HG02763 (cell line): Measurements from ENCODE around the gene LRP1B.
"Not testable (repeated sequence)": the region's sequence is repeated elsewhere in the genome, so short reads cannot be mapped to it uniquely, and the experiment has no call there.

Experiments used
- ATAC-seq: cut with Tn5 transposase; IDR thresholded peaks from one replicate; pipeline ENCODE4 v1.9.1; 2021; ENCODE audit warnings: mild to moderate bottlenecking, moderate library complexity; ENCODE audit not compliant: unreplicated experiment

LRP1B gene

GRCh38 chr2:142104134-142104758, 26.6 kb downstream of the LRP1B start:
- no peak for ATAC-seq

- no peak for ATAC-seq
Observed at GRCh38 chr2:142100970-142101369, 29.8 kb downstream of the LRP1B start.

DNA sequence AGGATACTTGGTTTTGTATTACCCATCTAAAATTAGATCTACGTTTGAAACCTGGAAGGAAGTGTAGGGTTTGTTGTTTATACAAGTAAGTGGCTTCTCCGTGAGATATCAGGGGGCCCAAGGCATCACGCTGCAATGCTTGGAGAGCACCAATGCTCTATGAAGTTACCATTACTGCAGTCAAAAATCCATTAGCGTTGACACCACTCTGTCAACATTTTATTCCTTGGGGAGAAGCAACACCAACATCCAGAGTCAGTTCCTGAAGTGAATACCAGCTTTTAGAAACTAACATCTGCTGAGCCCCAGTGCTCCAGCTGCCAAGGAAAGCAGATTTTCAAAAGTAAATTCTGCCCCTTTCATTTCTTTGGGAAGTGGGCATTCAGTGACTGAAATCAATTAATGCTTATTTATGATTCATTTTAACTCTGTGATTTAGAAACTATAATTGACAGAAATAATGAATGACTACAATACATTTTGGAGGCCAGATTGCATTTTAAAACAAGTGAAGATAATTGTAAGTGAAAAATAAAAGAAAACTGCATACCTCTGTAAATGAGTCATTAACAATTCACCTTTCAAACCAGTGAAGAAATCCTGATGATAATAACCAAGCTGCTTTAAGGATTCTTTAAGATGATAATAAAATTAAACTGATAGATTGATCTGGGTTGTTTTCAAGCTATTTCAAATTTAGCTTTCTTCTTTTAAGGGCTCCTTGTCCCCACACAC, 30.5 kb downstream of the LRP1B start:
- no peak for ATAC-seq

DNA sequence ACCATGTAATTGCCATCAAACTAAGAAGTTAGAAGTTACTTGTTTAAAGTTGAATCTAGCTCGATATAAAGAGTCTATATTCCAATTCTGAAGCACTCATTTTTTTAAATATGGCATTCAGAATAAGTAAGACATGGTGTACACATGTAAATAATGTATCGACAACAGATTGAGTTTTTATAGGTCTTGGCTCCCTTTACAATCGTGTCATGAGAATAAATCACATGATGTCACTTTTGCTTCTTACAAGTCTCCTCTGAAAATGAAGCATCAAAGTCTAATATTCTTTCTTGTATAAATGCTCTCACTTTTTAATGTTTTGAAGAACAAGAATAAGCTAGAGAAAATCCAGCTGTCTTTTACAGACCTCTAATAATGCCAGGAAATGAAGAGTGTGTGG, 33.1 kb downstream of the LRP1B start:
- no peak for ATAC-seq

GRCh38 chr2:142095647-142096046, 35.2 kb downstream of the LRP1B start:
- no peak for ATAC-seq

GRCh38 chr2:142094233-142094632, 36.6 kb downstream of the LRP1B start:
- no peak for ATAC-seq

- no peak for ATAC-seq
Observed at GRCh38 chr2:142088058-142088568, 42.7 kb downstream of the LRP1B start.

DNA sequence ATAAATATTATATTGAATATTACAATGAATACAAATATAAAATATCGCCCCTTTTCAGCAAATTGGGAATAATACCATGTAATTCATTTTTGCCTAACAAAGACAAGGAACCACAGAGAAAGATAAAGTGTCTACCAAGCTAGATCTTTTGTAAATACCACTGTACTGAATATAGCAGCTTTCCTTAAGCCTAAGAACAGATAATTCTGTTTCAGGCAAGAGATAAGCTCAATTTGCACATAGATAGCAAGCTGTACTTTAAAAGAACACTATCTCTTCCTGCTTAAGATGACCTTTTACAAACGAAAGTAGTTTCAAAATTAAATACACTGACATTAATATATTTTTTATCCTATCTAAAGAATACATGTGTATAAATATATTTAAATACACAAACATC, 43.2 kb downstream of the LRP1B start:
- not testable (repeated sequence) for ATAC-seq

DNA sequence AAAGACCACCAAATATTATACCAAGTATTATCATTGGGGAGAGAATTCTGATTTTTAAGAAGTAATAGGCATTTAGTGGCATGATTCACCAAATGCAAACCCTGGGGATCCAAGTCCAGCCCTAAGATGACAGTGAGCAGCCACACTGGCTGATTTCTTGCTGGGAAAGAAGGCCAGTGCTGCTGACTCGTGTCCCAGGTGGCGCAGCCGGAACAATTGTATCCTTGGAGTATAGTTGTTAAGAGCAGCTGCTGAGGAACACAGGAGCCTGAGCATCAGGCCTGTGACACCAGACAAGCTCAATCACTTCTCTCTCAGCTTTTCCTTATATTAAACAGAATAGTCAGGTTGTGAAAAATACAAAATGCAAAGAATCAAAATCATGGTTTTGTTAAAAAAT, 48.4 kb downstream of the LRP1B start:
- no peak for ATAC-seq

DNA sequence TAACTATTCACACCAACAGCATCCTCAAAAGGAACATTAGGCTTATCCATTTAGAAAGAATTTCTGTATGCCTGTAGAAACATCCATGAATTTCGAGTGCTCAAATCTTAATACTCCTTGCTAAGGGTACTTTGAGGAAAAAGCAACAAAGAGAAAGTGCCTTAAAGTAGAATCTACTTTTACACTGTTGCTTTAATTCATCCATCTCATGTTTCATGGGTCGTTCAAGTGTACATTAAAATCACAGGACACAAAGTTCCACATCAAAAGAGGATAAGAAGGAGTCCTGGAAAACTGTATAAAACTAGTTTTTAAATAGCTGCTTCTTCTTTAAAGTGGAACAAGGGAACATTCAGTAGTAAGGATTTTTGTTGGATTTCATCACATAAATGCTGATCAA, 54.5 kb downstream of the LRP1B start:
- ATAC-seq, result no peak

DNA sequence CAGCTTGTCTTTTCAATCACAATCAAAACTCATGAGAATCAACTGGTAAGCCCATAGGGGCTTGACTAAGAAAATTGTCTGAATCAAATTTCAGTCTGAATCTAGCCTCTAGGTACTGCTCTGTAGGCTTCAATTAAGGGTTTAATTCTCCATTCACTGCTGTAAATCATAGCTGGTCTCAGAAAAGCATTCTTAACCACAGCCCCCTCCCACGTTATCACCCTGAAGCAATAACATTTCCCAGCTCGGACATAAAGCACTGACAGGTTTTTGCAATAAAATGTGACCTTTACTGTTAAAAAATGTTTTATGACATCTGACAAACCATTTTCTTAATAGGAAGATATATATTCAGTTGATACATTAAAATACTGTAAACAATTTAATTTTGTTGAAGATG, 55.0 kb downstream of the LRP1B start:
- ATAC-seq, result no peak

DNA sequence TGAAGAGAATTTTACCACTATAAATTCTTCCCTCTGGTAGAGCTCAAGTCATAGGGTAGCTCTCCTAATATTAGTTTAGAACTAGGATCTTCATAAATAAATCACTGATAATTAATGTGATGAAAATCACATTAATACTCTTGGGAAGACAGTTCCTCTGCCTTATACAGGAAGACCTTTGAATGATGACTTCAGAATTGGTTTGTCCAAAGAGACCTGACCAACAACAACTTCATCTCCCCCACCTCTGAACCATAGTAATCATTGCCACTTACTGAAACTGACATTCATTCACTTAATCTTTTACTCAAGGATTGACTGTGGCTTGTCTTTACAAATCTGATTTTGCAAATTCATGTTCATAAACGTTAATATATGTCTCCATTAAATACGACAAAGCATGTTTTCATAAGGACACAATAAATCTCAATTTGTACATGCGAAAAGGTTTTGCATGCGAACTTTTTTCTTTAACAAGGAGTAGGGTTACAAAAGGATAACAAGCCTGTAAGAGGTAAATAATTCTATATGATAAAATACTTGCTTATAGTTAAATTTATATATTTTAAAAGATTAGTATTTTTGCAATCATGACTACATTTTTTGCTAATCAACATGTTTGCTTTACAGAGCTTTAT, 61.4 kb downstream of the LRP1B start:
- no peak for ATAC-seq

GRCh38 chr2:142065700-142066099, 65.1 kb downstream of the LRP1B start:
- ATAC-seq, result no peak

DNA sequence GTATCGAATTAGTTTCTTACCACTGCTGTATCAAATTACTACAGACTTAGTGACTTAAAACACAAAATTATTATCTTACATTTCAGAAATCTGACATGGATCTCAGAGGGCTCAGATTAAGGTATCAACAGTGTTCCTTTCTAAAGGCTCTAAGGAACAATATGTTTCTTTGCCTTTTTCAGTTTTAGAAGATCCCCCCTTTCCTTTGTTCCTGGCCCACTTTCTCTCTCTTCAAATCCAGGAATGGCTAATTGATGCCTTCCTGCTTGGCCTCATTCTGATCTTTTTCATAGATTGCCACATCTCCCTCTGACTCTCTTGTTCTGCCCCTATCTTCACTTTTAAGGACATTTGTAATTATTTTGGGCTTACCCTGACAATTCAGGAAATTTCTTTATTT, 65.7 kb downstream of the LRP1B start:
- no peak for ATAC-seq

DNA sequence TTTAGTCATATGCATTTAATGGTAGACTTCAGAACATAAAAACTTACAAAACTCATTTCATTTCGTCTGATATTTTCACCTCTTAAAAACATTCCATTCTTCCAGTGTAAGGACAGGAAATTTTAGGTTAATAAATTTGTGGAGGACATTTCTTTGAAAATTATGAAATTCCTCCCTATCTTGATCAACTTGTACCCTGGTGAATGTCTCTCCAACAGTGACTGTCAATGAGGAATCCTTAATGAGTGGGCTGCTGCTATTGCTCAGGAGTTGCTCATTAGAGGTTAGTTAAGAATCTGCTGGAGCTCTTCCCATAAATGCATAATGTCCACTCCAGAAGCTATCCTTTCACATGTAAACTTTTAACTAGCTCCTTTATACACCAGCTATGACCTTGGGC, 69.1 kb downstream of the LRP1B start:
- no peak for ATAC-seq

DNA sequence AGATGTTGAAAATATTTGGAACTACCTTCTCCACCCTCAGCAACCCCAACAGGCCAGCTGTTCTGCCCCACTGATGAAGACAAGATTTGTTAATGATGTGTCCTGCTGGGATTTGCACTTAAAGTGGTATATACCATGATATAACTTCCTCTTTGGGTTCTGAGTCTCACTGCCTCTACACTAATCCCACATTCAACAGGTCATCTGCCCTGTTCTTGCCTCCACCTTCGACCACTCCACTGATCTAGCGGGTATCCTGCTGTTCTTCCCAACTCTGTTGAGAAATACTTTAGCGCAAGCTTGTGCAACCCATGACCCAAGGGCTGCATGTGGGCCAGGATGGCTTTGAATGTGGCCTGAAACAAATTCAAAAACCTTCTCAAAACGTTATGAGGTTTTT, 72.7 kb downstream of the LRP1B start:
- ATAC-seq, result no peak

GRCh38 chr2:142056784-142057183, 74.0 kb downstream of the LRP1B start:
- ATAC-seq, result no peak

DNA sequence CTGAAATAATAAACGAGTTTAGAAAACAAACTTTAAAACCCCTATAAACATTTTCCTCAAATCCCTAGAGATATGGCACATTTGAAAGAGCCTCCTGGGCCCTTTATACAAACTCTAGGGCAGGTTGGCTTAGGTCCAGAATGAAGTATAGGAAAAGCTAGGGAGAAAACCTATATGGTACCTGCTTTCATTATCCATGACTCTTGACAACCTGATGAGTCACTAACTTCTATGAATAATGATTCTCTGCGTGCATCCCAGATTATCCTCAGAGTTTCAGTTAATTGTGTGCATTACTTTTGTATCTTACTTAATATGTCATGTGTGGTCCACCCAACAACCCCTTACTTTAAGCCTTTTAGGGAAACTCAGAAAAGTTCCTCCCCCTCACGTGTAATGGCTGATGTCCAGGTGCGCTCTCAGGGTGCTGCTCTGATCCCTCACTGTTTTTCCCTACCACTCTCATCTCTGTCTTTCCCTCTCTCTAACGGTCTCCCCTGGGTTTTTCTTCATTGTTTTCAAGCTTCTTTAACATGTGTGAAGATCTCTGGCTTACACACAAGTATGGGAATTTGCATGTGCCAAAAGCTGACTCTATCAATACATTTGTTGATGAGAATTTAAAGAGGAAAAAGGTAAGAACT, 78.5 kb downstream of the LRP1B start:
- no peak for ATAC-seq

- no peak for ATAC-seq
Observed at GRCh38 chr2:142048581-142048980, 82.2 kb downstream of the LRP1B start.

DNA sequence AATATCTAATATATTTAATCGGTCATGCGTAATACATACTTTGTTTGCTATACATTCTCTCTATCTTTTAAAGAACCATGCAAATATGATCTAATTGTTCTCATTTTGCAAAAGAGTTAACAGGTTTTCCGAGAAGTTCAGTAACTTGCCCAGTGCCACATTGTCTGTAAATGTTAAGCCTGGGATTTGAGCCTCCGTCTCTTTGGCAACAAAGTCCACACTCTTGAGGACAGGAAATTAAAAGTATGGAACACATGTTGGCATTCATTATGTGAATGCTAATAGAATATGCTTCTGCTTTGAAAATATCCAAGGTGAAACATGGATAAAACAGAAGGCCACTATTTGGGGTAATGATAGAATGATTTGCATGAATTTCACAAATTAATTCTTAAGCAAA, 85.2 kb downstream of the LRP1B start:
- no peak for ATAC-seq

DNA sequence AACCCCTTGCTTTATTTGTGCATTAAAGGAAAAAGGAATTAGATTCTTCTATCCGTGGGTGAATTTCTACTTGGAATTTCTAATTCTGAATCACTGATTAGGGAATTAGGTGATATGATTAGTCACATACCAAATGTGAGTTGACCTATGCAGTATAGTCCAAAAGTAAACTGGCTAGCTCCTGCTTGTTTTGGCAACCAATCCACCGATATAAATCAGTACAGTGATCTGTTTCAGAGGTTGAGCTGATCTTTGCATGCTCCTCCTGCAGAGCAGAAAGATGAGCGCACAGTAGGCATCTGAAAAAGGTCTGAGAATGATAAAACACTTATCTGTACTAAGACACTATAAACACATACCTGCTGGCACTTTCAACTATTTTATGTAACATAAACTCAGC, 86.6 kb downstream of the LRP1B start:
- no peak for ATAC-seq
